NB4 (cell line): ENCODE results near the gene SAMD4A.

Source experiments
- DNase-seq: peaks from one replicate; pipeline ENCODE4 v3.0.0; 2010; ENCODE audit warnings: low read depth
- H3K4me3 ChIP-seq: one replicate; pipeline ENCODE4 v1.5.1; 2011; ENCODE audit warnings: mild to moderate bottlenecking, low read depth, low read length, moderate library complexity
- CTCF ChIP-seq: IDR thresholded peaks from one replicate; pipeline ENCODE4 v1.5.1; 2012; ENCODE audit warnings: low read depth, low read length
- MAX ChIP-seq: IDR thresholded peaks from 2 replicates; pipeline ENCODE4 v1.6.1; 2011; ENCODE audit warnings: low read depth, low read length
- MYC ChIP-seq: IDR thresholded peaks from 2 replicates; pipeline ENCODE4 v1.6.1; 2011; ENCODE audit warnings: low read depth, low read length
- POLR2A ChIP-seq: IDR thresholded peaks from 2 replicates; pipeline ENCODE4 v1.6.1; 2011; ENCODE audit warnings: mild to moderate bottlenecking; ENCODE audit not compliant: insufficient read length; ENCODE audit errors: extremely low read depth

The SAMD4A gene

GRCh38 chr14:54789166-54789565 lies 222.2 kb downstream of the SAMD4A start:
- no peak overlapping the region for H3K4me3 ChIP-seq
- TF ChIP-seq MAX (no peak), POLR2A (no peak), CTCF (no peak), MYC (no peak)
- DNase-seq: no peak

- no peak for TF ChIP-seq POLR2A
- no peak for TF ChIP-seq MYC
- no peak for TF ChIP-seq CTCF
- no peak for TF ChIP-seq MAX
- H3K4me3 ChIP-seq: no peak overlapping the region
These were observed 223.0 kb downstream of the SAMD4A start for GRCh38 chr14:54789781-54790480.

GRCh38 chr14:54791001-54791400 lies 224.1 kb downstream of the SAMD4A start:
- no peak for DNase-seq
- no peak overlapping the region for H3K4me3 ChIP-seq
- TF ChIP-seq CTCF (no peak), MAX (no peak)

More at GRCh38 chr14:54789781-54790480, 223.0 kb downstream of the SAMD4A start:
- DNase-seq: no peak

- no peak for TF ChIP-seq MAX
- no peak for TF ChIP-seq MYC
- no peak for TF ChIP-seq CTCF
- no peak for TF ChIP-seq POLR2A
- no peak overlapping the region for H3K4me3 ChIP-seq
These were observed 225.4 kb downstream of the SAMD4A start for GRCh38 chr14:54792288-54792687.

GRCh38 chr14:54794159-54794558 lies 227.2 kb downstream of the SAMD4A start:
- H3K4me3 ChIP-seq: no peak overlapping the region
- DNase-seq: no peak
- TF ChIP-seq MYC (no peak), CTCF (no peak)

More at GRCh38 chr14:54792288-54792687, 225.4 kb downstream of the SAMD4A start:
- DNase-seq: no peak

- no peak overlapping the region for H3K4me3 ChIP-seq
- no peak for DNase-seq
- TF ChIP-seq MYC: no peak
- TF ChIP-seq POLR2A: no peak
- no peak for TF ChIP-seq CTCF
- TF ChIP-seq MAX: no peak
These were observed 227.9 kb downstream of the SAMD4A start for GRCh38 chr14:54794796-54795195.
